Progenitor cell of endocrine pancreas (in vitro differentiated cells): Measurements from ENCODE around the gene CA5A. TPM values are rescaled to one million over a fixed set of nuclear protein-coding genes. Genes with fewer than 3 reads are reported as not detected.
A peak's percentile ranks its signal among the peaks of the same experiment; 100 is the strongest.

ENCODE experiments used
- DNase-seq: peaks from one replicate; pipeline ENCODE4 v3.0.0; 2021; ENCODE audit warnings: low spot score; ENCODE audit not compliant: unreplicated experiment
- H3K27ac Mint-ChIP-seq: 2 replicates; pipeline ENCODE4 v1.8.0; 2021; ENCODE audit warnings: mild to moderate bottlenecking, moderate library complexity, mixed read lengths
- H3K27me3 Mint-ChIP-seq: 2 replicates; pipeline ENCODE4 v1.8.0; 2021; ENCODE audit warnings: mixed read lengths
- H3K36me3 Mint-ChIP-seq: 2 replicates; pipeline ENCODE4 v1.8.0; 2022; ENCODE audit warnings: mixed read lengths; ENCODE audit not compliant: insufficient read depth
- H3K4me1 Mint-ChIP-seq: 2 replicates; pipeline ENCODE4 v1.8.0; 2021; ENCODE audit warnings: low read depth, mixed read lengths
- H3K4me3 Mint-ChIP-seq: 2 replicates; pipeline ENCODE4 v1.8.0; 2021; ENCODE audit warnings: low read depth, mild to moderate bottlenecking, moderate library complexity, mixed read lengths
- H3K9me3 Mint-ChIP-seq: 2 replicates; pipeline ENCODE4 v1.8.0; 2021; ENCODE audit warnings: low read depth, mixed read lengths
- total RNA-seq: library from RNA; stranded (reverse); gene quantifications from 2 replicates; pipeline ENCODE4 v1.2.1, GENCODE V29; 2021
- TF ChIP-seq, protein P1 (sequence below): fragments of 200-600 bp; sonication (generic); IDR thresholded peaks from one replicate; pipeline ENCODE4 v1.5.0; 2021; ENCODE audit warnings: antibody characterized with exemption, mild to moderate bottlenecking; ENCODE audit not compliant: unreplicated experiment

Gene CA5A
- total RNA-seq, 1 donor from 2014 or later, result 0.36 TPM

DNA sequence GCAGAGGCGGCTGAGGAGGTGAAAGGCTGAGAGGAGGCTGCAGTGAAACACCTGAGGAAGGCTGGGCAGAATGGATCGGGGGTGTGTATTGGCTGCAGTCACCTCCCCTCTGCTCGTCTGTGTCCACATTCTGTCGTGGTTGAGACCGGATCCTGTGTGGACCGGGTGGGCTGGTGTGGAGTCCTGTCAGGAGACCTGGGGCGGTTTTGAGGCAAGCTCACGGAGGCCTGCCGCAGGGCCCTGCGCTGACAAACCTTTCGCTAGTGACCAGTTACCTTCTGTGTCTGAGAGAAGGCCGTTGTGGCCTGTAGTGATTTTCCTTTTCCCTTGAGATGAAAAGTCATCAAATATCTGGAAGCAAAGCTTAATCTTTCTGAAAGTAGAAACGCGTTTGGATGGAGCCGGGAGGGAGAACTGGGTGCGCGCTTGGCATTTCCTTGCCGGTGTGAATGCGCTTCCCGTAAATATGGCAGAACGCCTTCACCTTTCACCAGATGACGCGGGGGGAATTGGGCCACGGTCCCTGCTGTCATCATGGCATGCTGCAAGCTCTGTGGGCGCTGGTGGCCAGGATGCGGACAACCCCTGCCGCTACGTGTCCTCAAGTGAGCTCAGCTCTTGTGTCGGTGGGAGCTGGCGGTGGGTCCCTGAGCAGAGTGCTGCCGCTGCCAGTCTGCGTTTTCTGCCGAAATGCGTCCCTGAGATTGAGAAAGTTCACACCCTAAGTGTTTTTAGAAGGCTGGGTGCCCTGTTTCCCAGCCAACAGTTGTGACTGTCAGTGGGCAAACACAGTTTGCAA, 21.2 kb upstream of the CA5A start:
- Mint-ChIP-seq H3K36me3 (peaks cover 8% of the 10 kb centered on the region), H3K9me3 (no peaks in the 10 kb centered on the region), H3K27ac (no peak overlapping the region), H3K4me1 (peaks cover 29% of the 10 kb centered on the region), H3K4me3 (no peak overlapping the region), H3K27me3 (no peaks in the 10 kb centered on the region)
- no peak for DNase-seq
- TF ChIP-seq, protein P1, sequence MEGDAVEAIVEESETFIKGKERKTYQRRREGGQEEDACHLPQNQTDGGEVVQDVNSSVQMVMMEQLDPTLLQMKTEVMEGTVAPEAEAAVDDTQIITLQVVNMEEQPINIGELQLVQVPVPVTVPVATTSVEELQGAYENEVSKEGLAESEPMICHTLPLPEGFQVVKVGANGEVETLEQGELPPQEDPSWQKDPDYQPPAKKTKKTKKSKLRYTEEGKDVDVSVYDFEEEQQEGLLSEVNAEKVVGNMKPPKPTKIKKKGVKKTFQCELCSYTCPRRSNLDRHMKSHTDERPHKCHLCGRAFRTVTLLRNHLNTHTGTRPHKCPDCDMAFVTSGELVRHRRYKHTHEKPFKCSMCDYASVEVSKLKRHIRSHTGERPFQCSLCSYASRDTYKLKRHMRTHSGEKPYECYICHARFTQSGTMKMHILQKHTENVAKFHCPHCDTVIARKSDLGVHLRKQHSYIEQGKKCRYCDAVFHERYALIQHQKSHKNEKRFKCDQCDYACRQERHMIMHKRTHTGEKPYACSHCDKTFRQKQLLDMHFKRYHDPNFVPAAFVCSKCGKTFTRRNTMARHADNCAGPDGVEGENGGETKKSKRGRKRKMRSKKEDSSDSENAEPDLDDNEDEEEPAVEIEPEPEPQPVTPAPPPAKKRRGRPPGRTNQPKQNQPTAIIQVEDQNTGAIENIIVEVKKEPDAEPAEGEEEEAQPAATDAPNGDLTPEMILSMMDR, result no peak

- no peaks in the 10 kb centered on the region for H3K27me3 Mint-ChIP-seq
- peaks cover 11% of the 10 kb centered on the region for H3K36me3 Mint-ChIP-seq
- H3K4me3 Mint-ChIP-seq, result no peak overlapping the region
- H3K27ac Mint-ChIP-seq, result peak overlapping the region; percentile 81
- peaks cover 34% of the 10 kb centered on the region for H3K4me1 Mint-ChIP-seq
- no peaks in the 10 kb centered on the region for H3K9me3 Mint-ChIP-seq
- TF ChIP-seq, protein P1, result no peak
- no peak for DNase-seq
Observed at GRCh38 chr16:87956365-87957231, 20.3 kb upstream of the CA5A start.

DNA sequence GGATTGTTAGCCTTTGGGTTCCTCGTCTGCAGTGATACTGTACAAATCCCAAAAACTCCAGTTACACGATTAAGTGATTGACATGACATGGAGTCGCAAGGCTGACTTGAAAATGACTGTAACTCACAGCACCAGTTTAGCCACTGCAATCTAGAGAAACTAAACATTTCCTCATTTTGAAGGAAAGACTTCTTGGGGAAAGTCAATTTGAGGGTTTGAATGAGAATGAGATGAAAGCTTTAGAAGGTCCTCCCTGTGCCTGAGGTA, 19.7 kb upstream of the CA5A start:
- Mint-ChIP-seq H3K9me3 (no peaks in the 10 kb centered on the region), H3K27me3 (no peaks in the 10 kb centered on the region), H3K27ac (peak overlapping the region; percentile 81), H3K4me1 (peaks cover 32% of the 10 kb centered on the region), H3K4me3 (no peak overlapping the region), H3K36me3 (peaks cover 11% of the 10 kb centered on the region)
- no peak for DNase-seq
- TF ChIP-seq, protein P1, result no peak

GRCh38 chr16:87955302-87956097, 19.2 kb upstream of the CA5A start:
- TF ChIP-seq, protein P1, result no peak
- Mint-ChIP-seq H3K27ac (peak overlapping the region; percentile 81), H3K4me1 (peaks cover 34% of the 10 kb centered on the region), H3K27me3 (no peaks in the 10 kb centered on the region), H3K9me3 (no peaks in the 10 kb centered on the region), H3K4me3 (no peak overlapping the region), H3K36me3 (peaks cover 11% of the 10 kb centered on the region)
- no peak for DNase-seq

DNA sequence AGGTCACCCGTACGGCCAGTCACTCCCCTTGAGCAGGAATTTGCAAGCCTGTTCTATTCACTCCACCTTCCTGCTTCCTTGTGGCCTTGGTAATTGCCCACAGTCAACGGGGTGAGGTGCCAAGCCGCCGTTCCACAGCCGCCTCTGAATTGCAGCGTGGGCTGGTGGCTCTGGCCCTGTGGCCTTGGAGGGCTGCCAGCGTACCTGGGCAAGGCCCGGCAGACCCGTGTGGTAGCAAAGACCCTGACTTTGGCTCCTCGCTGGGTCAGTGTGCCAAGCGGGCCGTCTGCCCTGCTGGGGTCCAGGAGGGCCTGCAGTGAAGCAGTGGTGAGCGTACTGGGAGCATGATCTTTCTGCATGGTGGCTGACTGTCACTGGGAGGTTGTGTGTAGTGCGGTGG, 18.5 kb upstream of the CA5A start:
- Mint-ChIP-seq H3K27me3 (no peaks in the 10 kb centered on the region), H3K9me3 (no peaks in the 10 kb centered on the region), H3K4me1 (peaks cover 34% of the 10 kb centered on the region), H3K27ac (peak overlapping the region; percentile 44), H3K4me3 (no peak overlapping the region), H3K36me3 (peaks cover 9% of the 10 kb centered on the region)
- no peak for DNase-seq
- TF ChIP-seq, protein P1, result no peak
